Stomach (tissue), 4 donors: ENCODE results near the gene PAAF1.

Source experiments
- CTCF ChIP-seq, 7 experiments: fragments of 450-650 bp in 4 of 7; fragments of 200-600 bp in 3 of 7; sonication (generic) in 3 of 7; IDR thresholded peaks; one replicate each; pipeline ENCODE4 v1.5.1; 2016 to 2019; ENCODE audit warnings: antibody characterized with exemption in 7 of 7, control low read depth in 2 of 7, mild to moderate bottlenecking in 1 of 7
- POLR2A ChIP-seq, 4 donors: fragments of 450-650 bp; IDR thresholded peaks; one replicate each; pipeline ENCODE4 v1.6.1; 2016; ENCODE audit warnings: antibody characterized with exemption in 4 of 4, control low read depth in 2 of 4, mild to moderate bottlenecking in 1 of 4, moderate library complexity in 1 of 4

GRCh38 chr11:73859671-73860070 lies 17.1 kb upstream of the PAAF1 start:
- TF ChIP-seq CTCF (IDR thresholded peaks at IDR 0.05): no peak
- no peak for TF ChIP-seq POLR2A (IDR thresholded peaks at IDR 0.05)
